Activated T-cell treated with anti-CD3 and anti-CD28 coated beads for 24 hours (primary cell): ENCODE measurements around the gene SSU72.
A peak's percentile ranks its signal among the peaks of the same experiment; 100 is the strongest.
"Not testable (repeated sequence)": the region's sequence is repeated elsewhere in the genome, so short reads cannot be mapped to it uniquely, and the experiment has no call there.

Experiments
- DNase-seq: peaks from one replicate; pipeline ENCODE4 v3.0.0-alpha.2; 2020; ENCODE audit warnings: low read depth

The SSU72 gene

DNA sequence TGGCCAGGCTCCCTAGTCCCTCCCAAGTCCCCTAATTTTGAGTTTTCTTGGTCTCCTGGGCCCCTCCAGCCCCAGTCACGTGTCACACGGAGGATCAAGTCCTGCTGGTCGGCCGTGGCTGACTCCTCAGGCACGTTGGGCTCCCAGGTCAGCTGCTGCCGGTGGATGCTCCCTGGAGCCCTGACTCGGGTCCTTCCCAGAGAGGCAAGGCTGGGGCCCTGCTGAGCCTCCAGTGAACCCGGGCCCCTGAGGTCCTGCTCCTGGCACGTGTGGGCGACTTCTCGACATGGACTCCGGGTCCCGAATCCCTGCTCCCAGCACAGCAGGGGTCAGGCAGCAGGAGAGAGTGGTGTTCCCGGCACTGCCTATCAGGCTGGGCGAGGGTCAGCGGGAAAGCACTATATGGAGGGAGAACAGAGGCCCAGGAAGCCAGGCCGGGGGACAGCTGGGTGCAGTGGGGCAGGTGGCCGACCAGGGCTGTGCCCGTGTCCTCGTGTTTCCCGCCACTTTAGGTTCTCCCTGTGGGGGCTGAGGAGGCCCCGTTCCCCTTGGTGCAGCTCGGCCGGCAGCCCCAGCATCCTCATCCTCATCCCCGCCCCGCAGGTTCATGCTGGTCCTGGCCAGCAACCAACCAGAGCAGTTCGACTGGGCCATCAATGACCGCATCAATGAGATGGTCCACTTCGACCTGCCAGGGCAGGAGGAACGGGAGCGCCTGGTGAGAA, 47.4 kb downstream of the SSU72 start:
- no peak for DNase-seq

DNA sequence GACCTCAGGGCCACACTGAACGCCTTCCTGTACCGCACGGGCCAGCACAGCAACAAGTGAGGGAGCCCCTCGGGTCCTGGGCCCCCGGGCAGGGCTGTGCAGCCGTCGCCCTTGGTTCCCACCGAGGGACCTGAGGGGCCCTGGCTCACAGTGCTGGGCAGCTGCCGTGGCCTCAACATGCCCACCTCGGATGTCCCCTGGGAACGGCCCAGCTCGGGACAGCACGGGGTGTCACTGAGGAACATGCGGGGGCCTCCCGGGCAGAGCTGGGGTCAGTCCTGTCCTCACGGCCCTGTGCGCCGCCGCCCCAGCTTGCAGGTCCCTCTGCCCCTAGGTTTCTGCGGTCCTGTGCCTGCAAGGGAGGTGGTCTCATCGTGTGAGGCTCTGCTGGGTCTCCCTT, 48.2 kb downstream of the SSU72 start:
- not testable (repeated sequence) for DNase-seq

DNA sequence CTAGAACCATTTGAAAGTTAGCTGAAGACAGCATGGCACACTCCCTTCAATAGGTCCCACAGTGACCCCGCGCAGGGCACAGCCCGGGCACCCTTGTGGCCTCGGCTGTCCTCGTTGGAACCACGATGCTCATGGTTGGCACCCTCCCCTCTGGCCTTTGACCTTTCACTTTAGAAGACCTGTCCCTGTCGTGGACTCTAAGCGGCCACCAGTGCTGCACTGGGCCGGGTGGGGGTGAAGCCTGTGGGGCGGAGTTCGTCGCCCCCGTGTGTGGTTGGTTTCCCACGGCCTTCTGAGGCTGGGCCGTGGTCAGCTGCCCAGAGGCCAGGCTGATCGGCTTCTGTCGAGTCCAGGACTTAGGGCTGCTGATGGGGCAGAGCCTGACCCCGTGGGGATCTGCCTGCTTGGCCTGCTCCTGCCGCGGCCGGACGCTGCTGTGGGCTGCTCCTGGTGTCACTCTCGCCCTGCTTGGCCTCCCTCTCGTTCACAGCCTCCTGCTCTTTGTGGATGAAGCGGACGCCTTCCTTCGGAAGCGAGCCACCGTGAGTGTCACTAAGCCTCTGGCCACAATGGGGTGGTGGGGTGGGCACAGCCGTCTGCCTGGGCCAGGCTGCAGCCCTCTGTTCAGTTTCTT, 49.8 kb downstream of the SSU72 start:
- DNase-seq: not testable (repeated sequence)

DNA sequence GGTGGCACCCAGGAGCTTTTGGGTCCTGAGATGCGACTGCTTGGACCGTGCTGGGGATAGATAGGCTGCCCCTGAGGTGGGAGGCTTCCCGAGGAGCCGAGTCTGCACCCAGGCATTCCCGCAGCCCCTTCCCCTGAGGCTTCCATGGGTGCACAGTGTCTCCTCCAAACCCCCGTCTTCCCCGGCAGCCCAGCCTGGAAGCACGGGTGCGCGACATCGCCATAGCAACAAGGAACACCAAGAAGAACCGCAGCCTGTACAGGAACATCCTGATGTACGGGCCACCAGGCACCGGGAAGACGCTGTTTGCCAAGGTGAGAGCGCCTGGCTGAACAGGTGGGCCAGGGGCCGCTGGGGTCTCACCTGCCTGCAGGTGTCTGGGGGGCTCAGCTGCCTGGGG, 51.0 kb downstream of the SSU72 start:
- DNase-seq: not testable (repeated sequence)

DNA sequence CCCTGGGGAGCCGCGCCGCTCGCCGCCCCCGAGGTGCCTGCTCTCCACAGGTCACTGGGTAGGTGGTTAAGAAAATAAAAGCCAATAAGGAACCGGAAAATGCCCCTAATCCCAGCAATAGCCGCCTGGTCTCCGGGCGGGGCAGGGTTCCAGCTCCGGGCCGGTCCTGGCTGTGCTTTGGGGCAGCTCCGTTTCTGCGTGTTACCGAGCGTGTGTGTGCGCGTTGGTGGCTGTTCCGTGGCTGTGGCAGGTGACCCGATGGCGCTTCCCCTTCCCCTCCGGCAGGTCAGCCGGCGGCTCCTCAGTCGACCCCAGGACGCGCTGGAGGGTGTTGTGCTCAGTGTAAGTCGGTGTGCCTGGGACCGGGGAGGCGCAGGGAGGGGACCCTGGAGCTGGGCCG, 51.4 kb downstream of the SSU72 start:
- DNase-seq: not testable (repeated sequence)

DNA sequence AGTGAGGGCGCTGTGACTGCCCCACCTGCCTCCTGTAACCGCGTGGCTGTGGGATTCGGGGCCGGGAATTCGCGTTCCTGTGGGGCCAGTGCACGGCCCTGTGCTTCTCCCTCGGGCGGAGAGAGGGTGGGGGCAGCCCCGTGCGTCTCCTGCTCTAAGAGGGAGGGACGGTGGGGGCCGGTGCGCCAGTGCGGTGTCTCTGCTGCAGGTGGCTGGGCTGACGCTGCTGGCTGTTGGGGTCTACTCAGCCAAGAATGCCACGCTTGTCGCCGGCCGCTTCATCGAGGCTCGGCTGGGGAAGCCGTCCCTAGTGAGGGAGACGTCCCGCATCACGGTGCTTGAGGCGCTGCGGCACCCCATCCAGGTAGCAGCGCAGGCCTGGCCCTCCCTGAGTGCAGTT, 52.1 kb downstream of the SSU72 start:
- not testable (repeated sequence) for DNase-seq

DNA sequence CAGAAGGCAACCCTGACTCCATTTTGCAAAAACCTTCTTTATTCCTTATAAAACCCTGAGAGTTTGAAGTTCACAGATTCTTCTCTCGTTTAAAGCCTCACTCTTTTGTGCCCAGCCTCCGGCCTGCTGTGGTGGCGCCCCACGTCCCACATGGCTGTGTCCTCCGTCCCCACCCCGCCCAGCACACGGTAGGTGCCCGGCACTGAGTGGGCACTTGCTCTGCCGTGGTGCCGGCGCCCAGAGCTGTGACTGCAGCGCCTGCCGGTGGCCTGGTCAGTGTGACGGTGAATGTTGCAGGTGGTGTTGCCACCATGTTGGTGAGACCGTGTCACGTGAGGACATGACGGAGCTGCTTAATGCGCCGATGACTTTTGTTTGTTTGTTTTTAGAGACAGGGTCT, 53.3 kb downstream of the SSU72 start:
- DNase-seq: no peak

DNA sequence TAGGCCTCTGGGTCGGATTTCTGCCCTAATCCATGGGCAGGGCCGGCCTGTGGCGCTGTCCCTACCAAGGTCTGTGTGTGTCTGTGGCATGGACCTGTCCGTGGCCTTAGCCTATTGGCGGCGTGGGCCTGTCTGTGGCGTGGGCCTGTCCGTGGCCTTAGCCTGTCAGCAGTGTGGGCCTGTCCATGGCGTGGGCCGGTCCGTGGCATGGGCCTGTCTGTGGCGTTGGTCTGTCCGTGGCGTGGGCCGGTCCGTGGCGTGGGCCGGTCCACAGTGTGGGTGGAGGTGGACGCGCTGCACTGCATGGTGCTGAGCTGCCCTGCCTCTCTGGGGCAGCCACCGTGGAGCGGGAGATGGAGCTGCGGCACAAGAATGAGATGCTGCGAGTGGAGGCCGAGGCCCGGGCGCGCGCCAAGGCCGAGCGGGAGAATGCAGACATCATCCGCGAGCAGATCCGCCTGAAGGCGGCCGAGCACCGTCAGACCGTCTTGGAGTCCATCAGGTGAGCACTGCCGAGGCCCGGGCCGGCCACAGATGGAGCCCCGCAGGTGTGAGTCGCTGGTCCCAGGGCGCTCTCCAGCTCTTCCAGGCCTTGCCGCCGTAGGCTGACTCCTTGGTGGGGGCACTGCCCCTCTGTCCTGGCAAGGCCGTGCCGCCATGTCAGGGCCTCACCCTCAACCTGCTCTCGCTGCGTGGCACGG, 54.7 kb downstream of the SSU72 start:
- DNase-seq: not testable (repeated sequence)

DNA sequence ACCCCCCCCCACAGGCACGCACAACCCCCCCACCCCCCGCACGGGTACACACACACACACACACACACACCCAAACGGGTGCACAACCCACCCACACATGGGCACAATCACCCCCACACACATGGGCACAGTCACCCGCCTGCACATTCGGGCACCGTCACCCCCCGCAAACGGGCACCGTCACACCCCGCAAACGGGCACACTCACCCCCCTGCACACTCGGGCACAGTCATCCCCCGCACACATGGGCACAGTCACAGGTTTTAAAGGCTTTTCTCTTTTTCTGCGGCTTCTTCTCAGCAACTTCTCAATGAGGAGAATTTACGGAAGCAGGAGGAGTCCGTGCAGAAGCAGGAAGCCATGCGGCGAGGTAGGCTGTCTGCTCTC, 56.0 kb downstream of the SSU72 start:
- not testable (repeated sequence) for DNase-seq

DNA sequence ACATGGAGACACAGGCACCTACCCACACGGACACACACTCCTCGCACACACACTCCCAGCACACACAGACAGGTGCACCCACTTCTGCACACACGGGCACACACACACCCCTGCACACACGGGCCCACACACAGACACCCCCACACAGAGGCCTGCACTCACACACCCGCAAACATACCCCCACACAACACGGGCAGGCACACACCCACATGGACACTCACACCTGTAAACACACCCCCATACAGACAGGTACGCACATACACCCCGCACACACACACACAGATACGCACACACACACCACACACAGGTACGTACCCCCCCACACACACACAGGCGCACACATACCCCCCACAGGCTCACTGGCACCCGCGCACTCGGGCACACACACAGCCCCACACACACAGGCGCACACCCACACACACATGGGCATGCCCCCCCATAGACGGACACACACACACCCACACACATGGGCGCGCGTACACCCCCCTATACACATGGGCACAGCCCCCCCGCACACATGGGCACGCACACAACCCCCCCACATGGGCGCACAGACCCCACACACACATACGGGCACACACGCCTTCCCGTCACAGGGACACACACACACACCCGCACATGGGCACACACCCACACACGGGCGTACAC, 56.6 kb downstream of the SSU72 start:
- no peak for DNase-seq

DNA sequence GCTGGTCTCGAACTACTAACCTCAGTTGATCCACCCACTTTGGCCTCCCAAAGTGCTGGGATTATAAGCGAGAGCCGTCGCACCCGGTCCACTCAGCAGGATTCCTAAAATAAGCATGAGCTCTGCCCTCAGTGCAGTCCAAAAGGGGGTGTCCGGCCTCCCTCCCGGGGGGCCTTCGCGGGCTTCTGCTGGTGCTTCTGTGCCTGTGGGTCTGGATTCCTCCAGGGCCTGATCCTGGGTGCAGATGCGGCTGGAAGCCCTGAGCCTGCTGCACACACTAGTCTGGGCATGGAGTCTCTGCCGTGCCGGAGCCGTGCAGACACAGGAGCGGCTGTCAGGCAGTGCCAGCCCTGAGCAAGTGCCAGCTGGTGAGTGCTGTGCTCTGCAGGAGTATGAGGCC, 57.7 kb downstream of the SSU72 start:
- not testable (repeated sequence) for DNase-seq

DNA sequence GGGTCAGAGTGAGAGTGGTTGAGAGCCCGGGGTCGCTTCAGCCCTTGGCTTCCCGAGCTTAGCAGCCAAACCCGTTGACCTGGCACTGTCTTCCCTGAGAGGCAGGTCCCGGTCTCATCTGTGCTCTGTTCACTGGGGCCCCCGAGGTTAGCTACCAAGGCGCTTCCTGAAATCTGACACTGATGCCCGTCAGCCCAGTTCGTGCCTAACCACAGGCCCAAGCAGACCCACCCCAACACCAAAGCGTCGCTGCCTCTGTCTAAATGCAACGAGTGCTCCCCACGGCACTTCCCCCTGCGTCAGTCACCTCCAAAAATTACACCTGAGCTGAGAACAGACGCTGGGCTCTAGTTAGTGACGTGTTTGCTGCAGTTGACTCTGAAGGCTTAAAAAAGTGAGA, 60.3 kb downstream of the SSU72 start:
- DNase-seq: not testable (repeated sequence)

DNA sequence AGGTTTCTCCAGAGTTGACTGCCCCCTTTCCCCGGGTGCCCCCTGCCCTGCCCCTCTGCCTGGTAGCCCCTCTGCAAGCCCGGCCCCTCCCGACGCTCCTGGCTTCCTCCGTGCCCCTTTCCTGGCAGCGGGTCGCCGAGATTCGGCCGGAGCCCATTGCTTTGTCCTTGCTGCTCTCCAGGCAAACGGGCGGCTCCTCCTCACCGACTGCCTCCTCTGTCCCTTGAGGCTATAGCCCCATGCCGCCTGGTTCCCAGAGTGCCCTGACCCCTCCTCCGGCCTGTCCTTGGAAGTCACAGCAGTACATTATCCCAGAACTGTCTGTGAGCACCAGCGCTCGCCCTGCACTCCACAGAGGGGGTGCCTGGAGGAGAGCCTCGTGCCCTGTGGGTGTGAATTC, 61.0 kb downstream of the SSU72 start:
- not testable (repeated sequence) for DNase-seq

DNA sequence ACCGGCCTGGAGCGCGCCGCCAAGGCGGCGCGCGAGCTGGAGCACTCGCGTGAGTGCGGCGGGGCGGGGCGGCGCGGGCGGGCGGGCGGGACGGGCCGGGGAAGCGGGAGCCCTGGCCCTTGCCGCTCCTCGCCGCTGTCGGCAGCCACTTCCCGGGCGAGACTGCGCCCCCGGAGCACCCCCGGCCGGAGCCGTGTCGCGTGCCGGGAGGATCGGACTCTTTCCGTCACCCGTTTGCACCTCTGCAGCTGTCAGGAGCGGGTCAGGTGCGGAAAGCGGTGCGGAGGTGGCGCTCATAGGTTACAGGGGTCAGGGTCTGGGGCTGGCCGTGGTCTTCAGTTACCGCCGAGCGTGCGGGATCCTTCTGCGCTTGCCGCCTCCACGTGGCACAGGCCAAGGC, 62.2 kb downstream of the SSU72 start:
- not testable (repeated sequence) for DNase-seq

DNA sequence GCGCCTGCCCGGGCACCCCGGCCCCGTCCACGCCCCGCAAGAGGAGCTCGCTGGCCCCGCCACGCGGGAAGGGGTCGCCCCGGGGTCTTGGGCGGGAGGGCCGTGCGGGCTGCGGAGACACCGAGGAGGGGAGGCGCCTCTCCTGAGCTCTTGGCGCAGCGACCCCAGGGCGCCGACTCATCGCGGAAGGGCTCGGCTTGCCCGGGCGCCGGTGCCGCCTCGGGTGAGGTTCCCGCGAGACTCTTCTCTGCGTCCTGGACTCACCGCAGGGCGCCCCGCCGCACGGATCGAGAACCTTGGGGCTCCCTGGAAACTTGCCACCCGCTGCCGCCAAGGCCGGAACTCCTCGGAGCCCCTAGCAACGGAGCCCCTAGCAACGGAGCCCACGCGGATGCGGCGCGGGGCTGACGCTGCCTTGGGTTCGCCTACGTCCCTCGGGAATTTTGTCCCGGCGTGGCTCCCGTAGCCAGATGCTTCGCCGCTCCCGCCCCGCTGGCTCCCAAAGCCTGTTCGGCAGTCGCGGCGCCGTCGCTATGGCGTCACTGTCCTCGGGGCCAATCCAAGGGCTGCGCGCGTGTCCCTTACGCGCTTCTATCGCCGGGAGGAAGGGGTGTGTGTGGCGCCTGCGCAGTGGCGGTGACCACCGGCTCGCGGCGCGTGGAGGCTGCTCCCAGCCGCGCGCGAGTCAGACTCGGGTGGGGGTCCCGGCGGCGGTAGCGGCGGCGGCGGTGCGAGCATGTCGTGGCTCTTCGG, 63.0 kb downstream of the SSU72 start, which contains the start of gene ATAD3A:
ATAD3A (plus strand) TSS at position 630 of the 753 bp plus-strand sequence; CDS start at position 737, 107 bp downstream.
- peak; percentile 96 for DNase-seq

DNA sequence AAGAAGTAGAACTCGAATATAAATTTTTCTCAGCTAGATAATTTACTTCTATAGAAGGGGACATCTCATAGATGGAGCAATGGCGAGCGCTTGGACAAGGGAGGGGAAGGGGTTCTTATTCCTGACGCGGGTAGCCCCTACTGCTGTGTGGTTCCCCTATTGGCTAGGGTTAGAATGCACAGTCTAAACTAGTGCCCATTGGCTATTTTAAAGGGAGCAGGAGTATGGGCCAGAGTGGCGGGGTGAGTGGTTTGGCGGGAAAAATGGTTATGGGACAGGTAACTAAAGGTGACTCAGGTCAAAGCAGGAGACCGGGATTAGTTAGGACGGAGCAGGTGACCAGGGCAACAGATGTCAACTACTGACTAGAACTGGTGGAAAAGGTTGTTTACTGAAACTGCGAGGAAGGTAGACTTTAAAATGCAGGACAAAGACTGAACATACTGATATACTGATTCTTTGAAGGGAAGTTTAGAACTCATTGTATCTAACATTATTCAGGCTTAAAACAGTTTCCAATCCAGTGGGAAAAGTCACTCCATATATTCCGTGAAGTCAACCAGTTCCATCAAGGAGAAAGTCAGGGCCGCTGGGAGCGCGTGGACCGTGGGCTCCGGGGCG, 63.6 kb downstream of the SSU72 start:
- no peak for DNase-seq

DNA sequence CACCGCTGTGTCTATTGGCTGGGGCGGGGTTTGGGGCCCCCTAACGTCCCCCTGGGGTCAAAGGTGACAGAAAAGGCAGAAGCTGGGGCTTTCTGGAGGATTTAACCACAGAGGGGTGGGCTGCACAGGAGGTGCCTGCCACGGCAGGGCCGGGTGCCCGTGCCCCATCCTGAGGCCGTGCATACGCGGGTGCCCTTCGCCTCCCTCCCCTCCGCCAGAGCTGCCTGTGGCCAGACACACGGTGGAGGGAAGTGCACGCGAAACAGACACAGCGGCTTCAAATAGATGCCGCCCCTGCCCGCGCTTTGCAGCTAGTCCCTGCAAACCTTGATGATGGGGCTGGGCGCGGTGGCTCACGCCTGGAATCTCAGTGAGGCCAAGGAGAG, 65.2 kb downstream of the SSU72 start:
- DNase-seq: not testable (repeated sequence)

DNA sequence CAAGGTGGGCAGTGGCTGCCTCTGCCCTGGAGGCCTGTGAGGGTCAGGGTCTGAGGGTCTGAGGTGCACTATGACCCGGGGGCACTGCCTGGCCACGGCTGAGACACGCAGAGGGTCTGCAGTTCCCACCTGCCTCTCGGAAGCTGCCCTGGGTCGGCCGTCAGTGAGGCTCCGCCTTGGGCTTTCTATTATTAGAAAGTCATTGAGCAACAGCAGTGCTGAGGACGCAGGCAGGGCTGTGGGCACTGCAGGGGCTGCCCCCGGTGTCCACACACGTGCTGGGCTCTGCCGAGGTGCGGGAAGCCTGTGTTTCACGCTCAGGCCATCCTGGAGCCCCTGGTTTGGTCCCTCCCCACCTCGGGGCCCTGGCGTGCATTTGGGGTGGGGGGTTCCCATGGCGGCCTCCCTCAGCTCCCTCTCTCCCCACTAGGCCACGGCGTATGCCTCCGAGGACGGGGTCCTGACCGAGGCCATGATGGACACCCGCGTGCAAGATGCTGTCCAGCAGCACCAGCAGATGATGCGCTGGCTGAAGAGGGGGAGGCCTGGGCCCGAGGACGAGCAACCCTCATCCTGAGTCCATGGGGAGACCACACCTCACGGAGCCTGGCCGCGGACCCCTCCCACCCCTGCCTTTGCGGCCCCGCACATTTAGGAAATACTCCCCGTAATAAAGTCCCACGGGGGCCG, 65.7 kb downstream of the SSU72 start:
- not testable (repeated sequence) for DNase-seq

DNA sequence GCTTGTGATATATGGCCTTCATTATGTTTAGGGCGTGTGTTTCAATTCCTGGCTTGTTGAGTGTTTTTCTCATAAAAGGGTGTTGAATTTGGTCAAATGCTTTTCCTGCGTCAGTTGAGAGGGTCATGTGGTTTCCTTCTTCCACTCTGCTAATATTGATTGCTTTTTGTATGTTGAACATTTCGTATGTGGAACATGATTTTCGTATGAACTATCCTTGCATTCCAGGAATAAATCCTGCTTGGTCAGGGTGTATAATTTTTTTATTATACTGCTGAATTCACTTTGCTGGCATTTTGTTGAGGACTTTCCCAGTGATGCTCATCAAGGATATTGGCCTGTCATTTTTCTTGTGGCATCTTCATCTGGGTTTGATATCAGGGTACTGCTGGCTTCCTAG, 67.4 kb downstream of the SSU72 start:
- no peak for DNase-seq

DNA sequence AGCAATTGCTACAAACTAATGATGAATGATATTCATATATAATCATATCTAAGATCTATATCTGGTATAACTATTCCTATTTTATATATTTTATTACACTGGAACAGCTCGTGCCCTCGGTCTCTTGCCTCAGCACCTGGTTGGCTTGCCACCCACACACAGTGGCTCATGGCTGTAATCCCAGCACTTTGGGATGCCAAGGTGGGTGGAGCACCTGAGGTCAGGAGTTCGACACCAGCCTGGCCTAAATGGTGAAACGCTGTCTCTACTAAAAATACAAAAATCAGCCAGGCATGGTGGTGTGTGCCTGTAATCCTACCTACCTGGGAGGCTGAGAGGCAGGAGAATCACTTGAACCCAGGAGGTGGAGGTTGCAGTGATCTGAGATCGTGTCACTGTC, 68.9 kb downstream of the SSU72 start:
- not testable (repeated sequence) for DNase-seq

DNA sequence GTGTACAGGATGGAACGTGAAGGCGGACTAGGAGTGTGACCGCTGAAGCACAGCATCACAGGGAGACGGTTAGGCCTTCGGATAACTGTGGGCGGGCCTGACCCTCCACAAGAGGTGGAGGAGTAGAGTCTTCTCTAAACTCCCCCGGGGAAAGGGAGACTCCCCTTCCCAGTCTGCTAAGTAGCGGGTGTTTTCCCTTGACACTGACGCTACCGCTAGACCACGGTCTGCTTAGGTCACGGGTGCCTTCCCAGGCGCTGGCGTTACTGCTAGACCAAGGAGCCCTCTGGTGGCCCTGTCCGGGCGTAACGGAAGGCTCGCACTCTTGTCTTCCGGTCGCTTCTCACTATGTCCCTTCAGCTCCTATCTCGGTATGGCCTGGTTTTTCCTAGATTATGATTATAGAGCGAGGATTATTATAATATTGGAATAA, 69.3 kb downstream of the SSU72 start:
- not testable (repeated sequence) for DNase-seq
